Stimulated activated CD8-positive, alpha-beta memory T cell treated with anti-CD3 and anti-CD28 coated beads, Interleukin-2, amount 100 ng/mL, for 48 hours (primary cell): ENCODE results near the gene PVALB.

ENCODE experiments used
- DNase-seq, 2 donors: peaks; one replicate each; pipeline ENCODE4 v3.0.0-alpha.2; 2020; ENCODE audit warnings: low read depth in 2 of 2

PVALB gene

DNA sequence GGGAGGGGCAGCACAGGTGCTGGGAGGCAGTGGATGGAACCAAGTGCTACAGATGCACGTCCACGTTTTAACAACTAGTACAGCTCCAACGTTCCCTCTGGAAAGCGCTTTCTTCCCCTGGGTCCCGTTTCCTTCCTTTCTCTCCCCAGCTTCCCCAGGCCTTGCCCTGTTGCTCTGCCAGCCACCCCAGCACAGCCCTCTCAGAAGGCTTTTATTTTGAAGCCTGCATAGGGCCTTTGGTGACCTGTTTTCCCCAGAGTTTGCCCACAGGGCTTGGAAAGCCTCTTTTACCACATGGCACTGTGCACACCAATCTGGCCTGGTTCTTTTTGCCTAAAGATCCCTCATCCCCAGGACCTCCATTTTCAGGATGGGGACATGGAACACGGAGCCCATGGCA lies 30.1 kb upstream of the PVALB start:
- DNase-seq: no peak

DNA sequence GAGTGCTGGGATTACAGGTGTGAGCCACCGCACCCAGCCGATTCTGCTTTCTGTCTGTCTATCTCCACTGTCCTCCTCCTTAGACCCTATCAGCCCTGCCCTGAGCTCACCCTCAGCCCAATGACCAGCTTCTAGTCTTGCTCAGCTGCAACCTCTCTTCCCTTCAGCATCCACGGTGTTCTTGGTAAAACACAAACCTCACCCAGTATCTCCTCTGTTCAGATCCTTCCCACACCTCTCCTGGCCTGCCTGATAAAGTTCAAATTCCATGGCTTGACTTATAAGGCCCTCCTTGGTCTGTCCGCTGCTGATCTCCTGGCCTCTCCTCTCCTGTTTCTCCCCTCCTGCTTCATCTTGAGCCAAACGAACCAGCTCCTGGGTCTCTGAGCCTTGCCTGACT lies 29.4 kb upstream of the PVALB start:
- no peak for DNase-seq

DNA sequence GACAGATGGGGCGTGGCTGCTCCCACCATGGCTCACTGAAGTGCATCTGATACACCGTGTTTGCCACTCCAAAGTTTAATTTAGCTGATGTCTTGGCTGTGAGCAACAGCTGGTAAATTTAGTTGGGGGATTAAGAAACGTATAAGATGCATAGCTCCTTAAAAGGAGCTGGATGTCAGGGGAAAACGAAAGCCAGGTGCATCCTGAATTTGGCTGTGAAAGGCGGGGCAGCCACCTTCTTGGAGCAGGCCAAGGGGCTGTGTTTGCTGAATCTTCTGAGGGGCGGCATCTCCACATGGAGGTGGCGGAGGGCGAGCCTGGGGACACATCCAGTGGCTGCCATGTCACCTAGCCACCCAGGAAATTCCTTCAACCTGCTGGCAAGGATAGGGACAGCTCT lies 23.3 kb upstream of the PVALB start:
- DNase-seq: no peak

DNA sequence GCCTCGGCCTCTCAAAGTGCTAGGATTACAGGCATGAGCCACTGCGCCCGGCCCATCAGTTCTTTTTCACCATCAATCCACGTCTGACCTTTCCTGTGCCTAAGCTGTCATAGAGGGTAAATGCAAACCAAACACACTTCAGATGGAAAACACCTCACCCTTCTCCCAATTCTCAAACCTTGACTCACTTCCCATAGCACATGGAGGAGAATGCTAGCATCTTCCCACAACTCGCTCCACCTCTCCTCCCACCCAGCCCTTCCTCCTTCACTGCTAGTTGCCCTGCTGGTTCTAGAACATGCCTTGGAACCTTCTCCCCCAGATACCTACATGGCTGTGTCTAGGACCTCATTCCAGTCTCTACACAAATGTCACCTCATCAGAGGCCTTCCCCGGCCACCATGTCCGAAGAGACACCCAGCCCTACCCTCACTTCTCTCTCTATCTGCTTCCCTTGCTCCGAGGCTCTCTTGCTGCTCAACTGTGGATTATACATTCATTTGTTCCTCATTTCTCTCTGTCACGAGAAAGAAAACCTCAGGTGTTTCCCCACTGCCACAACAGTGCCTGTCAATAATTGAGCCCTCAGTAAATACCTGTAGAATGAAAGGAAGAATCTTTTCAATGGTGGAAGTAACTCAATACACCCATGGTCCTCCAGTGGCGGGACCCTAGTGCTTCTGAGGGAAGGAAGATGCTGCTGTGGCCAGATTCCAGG lies 22.7 kb upstream of the PVALB start:
- no peak for DNase-seq

DNA sequence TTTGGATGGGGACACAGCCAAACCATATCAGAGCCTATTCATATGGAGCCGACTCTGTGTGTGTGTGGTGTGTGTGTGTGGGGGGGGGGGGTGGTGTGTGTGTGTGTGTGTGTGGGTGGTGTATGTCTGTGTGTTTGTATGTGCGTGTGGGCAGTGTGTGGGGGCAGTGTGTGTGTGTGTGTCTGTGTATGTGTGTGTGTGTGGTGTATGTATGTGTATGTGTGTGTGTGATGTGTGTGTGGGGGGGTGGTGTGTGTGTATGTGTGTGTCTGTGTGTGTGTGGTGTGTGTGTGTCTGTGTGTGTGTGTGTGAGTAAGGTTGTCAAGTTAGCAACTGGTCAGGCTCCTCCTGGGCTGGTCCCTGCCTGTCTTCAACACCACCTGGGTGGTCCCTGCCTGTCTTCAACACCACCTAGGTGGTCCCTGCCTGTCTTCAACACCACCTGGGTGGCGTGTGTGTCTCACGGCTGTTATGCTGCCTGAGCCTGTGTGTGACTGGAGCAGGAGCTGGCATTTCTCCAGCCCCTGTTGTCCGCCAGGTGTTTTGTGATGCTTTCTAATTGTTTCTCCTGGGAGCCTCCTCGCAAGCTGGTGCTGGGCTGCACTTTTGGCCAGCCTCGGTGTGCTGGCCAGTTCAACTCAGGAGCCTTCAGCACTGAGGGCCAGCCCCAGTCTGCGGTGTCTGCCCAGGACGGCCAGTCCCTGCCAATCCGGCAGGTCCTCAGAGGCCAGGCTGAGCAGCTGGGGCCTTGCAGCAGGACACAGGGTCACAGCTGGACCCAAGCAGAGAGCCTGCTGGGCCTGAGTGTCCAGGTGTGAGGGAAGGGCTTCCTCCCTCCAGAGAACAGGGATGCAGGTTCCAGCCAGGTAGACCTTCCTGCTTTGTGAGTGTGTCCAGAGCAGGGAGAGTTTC lies 21.5 kb upstream of the PVALB start:
- DNase-seq: no peak

DNA sequence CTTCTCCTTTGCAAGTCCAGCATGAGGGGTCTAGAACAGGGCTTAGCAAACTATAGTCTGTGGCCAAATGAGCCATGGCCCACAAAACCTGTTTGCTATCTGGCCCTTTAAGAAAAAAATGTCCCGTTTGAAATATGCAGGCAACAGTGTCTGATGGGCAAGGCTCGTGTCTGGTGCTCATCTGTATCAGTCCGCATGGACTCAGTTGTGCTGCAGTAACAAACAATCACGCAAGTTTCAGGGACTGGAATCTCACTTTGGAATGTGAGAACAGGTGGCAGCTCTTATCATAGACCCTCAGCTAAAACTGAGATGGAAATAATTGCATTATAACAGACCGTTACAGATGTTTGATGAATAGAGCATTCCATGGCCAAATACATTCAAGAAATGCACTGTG lies 19.1 kb upstream of the PVALB start:
- no peak for DNase-seq

DNA sequence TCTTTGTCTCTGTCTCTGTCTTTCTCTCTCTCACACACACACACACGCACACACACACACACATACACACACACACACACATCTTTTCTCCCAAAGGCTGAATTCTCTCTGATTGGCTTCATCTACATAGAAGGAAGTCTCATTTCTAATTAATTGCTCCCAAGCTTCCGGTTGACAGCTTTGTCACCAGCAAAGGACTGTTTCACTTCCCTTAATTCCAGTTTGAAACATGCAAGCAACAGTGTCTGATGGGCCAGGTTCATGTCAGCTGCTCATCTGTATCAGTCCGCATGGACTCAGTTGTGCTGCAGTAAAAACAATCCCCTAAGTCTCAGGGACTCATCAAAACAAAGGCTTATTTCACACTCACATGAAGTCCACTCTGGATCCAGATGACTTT lies 16.2 kb upstream of the PVALB start:
- no peak for DNase-seq

DNA sequence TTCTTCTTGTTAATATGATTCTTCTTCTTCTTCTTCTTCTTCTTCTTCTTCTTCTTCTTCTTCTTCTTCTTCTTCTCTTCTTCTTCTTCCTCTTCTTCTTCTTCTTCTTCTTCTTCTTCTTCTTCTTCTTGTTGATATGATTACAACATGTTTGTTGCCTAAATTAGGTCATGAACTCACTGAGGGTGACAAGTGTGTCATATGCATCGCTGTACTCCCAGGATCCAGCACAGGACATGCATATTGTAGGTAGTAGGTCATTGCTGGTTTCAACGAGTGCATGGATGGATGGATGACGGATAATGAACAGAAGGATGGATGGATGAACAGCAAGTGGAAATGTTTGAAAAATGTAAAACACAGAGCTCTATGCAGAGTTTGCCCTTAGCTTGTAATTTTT lies 14.9 kb upstream of the PVALB start:
- no peak for DNase-seq

DNA sequence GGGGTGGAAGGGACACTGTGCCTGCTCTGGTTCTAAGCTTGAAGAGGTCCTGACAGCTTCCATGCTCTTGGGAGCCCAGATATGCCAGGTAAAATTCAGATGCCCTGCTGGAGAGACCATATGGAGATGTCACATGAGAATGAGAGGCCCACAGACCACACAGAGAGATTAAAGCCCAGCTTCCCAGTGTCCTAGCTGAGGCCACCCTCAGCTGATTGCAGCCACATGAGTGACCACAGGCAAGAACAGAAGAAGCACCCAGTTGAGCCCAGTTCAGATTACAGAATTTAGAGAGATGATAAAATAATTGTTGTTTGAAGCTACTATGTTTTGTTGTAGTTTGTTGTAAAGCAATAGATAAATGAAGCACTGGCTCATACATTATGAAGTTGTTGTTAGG lies 14.4 kb upstream of the PVALB start:
- no peak for DNase-seq

DNA sequence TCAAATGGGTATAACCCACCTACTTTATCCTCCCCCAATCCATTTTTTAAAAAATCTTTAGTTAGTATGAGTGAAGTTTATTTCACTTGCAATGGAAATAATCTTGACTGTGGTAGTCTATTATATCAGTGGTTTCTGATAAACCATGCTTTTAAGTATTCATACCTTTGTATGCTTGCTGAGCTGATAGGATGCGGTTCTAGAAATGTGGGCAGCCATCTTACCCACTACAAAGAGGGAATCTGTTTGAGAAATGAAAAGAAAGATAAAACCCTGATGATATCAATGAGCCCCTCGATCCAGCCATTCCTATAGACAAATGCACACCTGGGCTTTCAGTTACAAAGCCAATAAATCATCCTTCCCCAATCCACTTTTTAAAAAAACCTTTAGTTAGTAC lies 13.8 kb upstream of the PVALB start:
- no peak for DNase-seq

DNA sequence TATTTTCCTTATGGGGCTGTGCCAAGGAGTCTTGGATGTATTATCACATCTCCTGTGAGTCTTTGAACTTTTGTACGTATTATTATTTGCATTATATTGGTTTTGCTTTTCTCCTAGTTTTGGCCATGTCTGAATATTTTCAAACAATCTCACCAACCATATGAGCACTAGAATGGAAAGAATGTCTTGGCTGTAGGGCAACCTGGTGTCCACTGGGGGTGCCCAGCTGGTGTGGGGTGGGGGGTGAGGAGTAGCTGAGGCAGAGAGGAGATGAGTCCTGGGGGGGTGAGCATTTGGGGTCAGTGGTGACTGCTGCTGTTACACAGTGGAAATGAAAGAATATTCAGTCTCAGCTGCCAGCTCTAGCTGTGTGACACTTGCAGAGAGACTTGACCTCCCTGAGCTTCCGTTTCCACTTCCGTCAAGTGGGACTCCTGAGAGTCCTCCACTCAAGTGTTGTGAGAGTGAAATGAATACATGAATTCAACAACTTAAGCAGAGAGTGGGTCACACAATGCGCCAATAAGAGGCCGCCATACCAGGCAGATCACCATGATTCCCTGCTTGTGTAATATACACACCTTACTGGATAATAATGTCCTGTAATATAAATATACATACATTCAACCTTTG lies 12.7 kb upstream of the PVALB start:
- DNase-seq: no peak

DNA sequence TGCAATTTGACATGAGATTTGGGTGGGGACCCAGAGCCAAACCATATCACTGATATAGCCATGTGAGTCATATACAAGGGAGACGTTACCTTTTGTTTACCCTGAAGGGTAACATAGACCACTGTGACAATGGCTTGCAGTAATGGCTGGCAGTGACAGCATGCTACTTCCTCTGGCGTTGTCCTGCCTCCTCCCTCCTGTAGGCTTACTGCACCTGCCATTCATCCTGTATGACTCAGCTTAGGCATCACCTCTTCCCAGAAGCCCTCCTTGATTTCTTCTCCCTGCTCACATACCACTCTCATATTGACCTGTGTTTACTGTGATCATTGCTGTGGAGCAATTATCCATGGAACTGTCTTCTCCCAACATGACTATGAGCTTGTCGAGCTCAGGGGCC lies 12.0 kb upstream of the PVALB start:
- no peak for DNase-seq

DNA sequence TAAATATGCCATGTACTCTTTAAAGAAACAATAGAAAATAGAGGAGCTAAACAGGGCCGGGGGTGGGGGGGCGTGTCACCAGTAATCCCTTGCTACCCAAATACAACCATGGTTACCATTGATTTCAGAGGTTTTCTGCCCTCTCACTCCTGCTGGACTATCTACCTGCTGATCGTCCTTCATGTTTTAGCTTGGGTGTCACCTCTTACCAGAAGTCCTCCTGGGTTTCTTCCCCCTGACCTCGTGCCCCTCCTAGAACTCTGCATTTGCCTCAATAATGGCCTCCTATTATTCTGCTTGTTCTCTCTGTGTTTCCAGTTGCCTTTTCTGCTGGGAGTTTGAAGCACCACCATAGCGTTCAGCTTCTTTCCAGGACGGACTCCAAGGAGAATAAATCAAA lies 9.4 kb upstream of the PVALB start:
- DNase-seq: no peak

DNA sequence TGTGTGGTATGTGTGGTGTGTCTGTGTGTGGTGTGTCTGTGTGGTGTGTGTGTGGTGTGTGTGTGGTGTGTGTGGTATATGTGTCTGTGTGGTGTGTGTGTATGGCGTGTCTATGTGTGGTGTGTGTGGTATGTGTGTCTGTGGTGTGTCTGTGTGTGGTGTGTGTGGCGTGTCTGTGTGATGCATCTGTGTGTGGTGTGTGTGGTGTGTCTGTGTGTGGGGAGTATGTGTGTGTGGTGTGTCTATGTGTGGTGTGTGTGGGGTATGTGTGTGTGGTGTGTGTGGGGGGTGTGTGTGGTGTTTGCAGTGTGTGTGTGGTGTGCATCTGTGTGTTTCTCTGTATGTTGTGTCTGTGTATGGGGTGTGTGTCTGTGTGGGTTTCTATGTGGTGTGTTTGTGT lies 7.8 kb upstream of the PVALB start:
- DNase-seq: no peak

DNA sequence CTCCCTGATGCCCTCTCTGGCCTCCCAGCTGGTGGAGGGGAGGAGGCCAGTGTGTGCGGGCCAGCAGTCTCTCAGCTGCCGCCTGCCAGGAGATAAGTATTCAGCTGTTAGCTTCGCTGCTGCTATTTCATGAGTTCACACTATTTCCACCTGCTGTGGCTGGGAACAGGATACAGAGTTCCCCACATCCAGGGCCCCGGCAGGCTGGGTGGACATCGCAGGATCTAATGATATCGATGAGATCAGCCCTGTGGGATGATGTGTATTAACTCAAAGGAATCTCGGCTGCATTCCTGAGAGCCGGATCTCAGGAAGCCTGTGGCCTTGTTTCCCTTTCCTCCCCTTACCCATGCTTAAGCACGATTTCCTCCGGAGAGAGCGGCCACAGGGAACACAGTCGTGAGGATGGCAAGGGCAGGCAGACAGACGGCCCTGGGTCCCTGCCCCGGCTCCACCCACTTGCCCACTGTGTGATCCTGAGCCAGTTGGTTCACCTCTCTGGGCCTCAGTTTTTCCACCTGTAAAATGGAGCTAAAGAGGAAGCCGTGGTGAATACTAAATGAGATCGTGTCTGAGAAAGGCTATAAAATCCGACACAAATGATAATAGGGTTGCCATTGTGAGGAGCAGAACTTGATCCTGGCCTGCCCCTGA lies 6.5 kb upstream of the PVALB start:
- DNase-seq: no peak

DNA sequence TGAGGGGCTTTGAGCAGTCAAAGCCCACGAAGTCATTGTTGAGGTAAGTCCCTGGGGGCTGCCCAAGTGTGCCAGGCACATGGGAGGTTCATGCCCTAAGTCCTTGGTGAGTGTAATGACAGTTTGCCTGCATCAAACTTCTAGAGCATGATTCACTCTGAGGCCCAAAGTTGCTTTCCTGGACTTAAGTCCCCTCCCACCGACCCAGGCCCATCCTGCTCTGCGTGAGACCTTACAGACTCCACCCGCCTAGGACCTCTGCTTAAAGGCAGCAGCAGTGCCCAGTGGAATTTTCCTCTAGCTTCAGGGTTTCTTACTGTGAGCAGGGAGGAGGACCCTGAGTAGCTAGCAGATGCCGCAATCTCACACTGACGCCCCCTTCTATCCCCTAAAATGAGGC lies 5.7 kb upstream of the PVALB start:
- DNase-seq: no peak

DNA sequence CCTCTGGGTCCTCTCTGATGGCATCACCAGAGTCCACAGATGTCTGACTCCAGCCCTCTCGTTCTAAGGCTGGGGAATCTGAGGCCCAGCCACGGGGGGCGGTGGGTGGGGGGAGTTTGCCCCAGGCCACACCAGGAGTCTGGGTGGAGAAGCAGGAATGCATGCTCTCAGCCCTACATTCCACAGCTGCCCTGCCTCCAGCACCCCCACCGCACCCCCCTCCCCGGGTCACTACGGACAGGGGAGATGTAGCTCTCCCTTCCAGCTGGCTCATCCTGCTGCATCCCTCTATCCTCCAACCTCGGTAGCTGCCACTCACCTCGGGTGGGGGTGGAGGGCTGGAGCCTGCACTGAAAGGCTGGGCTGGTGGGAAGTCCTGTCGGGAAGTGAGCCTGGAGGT lies 2.3 kb upstream of the PVALB start:
- no peak for DNase-seq

DNA sequence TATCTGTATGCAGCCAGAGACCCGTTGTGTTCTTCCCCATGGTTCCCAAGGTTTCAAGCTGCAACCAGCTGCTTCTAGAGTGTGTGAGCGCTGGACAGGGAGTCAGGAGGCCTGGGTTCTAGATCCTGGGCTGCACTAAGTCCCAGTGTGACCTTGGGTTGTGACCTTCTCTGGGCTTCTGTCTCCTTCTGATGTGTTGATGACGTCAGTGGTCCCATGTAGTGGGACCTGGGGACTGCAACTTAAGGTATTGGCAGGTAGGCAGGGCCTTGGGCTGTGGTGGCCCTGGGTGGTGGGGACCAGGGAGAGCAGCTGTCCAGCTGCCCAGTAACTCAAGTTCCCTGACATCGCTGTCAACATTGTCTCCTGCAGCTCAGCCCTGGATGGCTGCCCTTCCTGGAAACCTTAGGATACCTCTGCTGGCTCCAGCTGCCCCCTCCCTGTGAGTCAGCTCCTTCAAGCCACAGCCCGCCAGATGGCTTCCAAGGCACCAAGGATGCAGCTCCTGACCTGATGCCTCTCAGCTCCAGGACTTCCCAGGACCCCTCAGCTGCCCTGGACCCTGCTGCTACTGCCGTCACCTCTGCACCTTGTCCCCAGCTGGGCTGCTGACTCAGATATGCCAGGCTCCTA lies 1.3 kb upstream of the PVALB start:
- DNase-seq: no peak

DNA sequence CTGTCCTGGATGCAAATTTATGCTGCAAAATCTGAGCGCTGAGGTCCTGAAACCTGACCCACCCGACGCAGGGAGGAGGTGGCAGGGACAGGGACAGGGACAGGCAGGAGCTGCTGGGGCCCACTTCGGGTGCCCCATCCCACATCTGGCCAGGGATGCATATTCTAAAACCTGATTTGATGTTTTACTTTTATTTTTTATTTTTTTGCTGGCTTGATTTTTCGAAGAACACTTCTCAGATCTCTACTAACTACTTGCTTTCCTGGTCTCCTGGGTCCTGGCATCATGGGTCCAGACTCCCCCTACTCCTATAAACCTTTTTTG lies 652 bp upstream of the PVALB start:
- DNase-seq: no peak

DNA sequence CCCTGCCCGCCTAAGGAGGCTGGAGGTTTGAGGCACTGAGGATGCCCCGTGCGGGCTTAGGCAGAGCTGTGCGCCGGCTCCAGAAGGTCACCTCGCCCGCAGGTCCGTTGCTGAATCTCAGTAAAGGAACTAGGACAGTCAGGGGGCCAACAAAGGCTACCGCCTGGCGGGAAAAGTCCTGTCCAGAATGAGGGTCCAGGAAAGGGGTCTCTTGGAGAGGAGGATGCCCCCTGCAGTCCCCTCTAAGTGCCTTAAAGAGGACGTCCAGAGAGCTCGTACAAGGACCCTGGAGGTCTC lies 548 bp downstream of the PVALB start:
- no peak for DNase-seq

DNA sequence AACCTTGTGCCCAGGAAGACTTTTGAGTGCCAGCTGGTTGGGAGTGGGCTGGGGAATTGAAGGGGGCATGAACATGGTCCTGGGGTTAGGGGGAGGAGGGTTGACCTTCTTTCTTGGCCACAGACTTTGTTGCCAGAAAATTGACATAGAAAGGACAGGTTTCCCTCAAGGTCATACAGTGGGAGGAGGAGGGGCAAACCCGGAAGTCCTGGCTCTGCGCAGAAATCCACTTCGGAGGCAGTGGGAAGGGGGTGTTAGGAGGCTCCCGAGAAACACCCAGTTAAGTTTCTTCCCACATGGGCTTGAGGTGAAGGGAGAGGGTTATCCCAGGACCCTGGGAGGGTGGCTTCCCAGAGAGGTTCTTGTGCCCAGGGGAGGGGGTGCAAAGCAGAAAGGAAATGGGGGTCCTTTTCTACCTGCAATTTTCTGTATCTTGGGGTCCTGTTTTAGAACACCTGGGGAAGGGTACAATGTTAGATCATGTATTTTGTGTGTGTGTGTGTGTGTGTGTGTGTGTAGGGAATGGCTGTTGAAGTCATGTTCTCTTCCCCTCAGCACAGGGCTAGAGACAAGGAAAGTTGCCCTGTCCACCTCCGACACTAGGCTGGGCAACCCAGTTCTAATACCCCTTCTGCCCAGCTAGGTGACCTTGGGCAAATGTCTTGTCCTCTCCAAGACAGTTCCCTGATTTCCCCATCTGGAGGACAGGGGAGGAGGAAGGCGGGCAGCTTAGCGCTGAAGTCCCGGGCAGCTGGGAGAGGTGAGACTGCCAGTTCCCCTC lies 1.1 kb downstream of the PVALB start:
- no peak for DNase-seq

DNA sequence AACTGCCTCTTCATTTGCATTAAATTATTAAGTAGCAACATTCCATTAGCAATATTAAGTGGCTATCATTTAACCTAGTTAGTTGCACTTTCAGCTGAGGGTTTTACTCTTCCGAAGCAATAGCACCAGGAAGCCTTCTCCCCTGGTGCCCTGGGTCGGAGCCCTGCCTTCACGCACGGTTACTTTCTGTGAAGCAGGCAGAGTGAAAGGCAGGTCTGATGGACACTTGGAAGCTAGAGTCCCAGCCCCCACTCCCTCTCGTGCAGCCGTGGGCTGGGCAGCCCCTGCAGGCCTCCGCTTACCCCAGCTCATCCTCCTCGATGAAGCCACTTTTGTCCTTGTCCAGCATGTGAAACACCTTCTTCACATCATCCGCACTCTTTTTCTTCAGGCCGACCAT lies 2.0 kb downstream of the PVALB start:
- no peak for DNase-seq
